ENCODE measurements around the gene TNN. TPM values are rescaled to one million over a fixed set of nuclear protein-coding genes. Genes with fewer than 3 reads are reported as not detected.

TNN gene
- total RNA-seq, 2 experiments from 2014 or later = not detected

- Mint-ChIP-seq H3K9me3 (no peaks in the 10 kb centered on the region), H3K4me1 (ENCODE audit: low read depth) (peaks cover 25% of the 10 kb centered on the region), H3K4me3 (no peak overlapping the region), H3K27me3 (peaks cover 37% of the 10 kb centered on the region), H3K36me3 (ENCODE audit: low read depth) (peaks cover 25% of the 10 kb centered on the region), H3K27ac (no peak overlapping the region)
- peak in 1 of 14 experiments; percentile 11 for DNase-seq
- ChIA-PET CTCF (interaction anchor here (0.8 to 5.6 kb wide), 12 partner anchors 9 to 168 kb away, joined by 3 to 64 read pairs (median 4); no protein-coding TSS in a partner anchor), POLR2A (interaction anchor here (1.0 to 1.8 kb wide), 6 partner anchors 34 to 165 kb away, joined by 3 to 23 read pairs (median 8); no protein-coding TSS in a partner anchor)
- Histone ChIP-seq H3K36me3 (ENCODE audit: insufficient read depth, low read length) (peaks cover 23% of the 10 kb centered on the region), H3K4me3 (ENCODE audit: low read length) (no peak overlapping the region), H3K4me1 (ENCODE audit: insufficient read depth, low read length) (peaks cover 12% of the 10 kb centered on the region), H3K9me3 (ENCODE audit: control insufficient read depth in 1 of 2, insufficient read depth in 1 of 2, low read length in 2 of 2) (no peaks in the 10 kb centered on the region), H3K27me3 (ENCODE audit: control insufficient read depth in 1 of 2, insufficient read depth in 2 of 2, low read length in 2 of 2) (peaks cover 5 to 10% of the 10 kb centered on the region in 2 experiments), H3K27ac (ENCODE audit: low read depth in 1 of 2, low read length in 2 of 2) (no peak overlapping the region)
- intact Hi-C loops (cut with DNase I, micrococcal nuclease) = loop anchor here (1.0 to 10.0 kb wide), 6 partner anchors 37 to 1729 kb away; partner anchors contain the start of genes KIAA0040 (in 1 of the 2) and TNR (in 1 of the 2)
- peak; percentile 16 for ATAC-seq (ENCODE audit: poor library complexity)
- no peak for TF ChIP-seq CTCF (IDR thresholded peaks at IDR 0.05)
Measured at GRCh38 chr1:175155473-175155856, 87.8 kb downstream of the TNN start.

- POLR2A ChIA-PET = interaction anchor here (0.9 to 1.8 kb wide), 6 partner anchors 33 to 165 kb away, joined by 3 to 23 read pairs (median 8); no protein-coding TSS in a partner anchor
- no peak for TF ChIP-seq CTCF (IDR thresholded peaks at IDR 0.05)
- Histone ChIP-seq H3K27ac (ENCODE audit: low read depth in 1 of 2, low read length in 2 of 2) (no peak overlapping the region), H3K36me3 (ENCODE audit: insufficient read depth, low read length) (peaks cover 27% of the 10 kb centered on the region), H3K4me1 (ENCODE audit: insufficient read depth, low read length) (peaks cover 12% of the 10 kb centered on the region), H3K27me3 (ENCODE audit: control insufficient read depth in 1 of 2, insufficient read depth in 2 of 2, low read length in 2 of 2) (peaks cover 4 to 10% of the 10 kb centered on the region in 2 experiments), H3K4me3 (ENCODE audit: low read length) (no peak overlapping the region), H3K9me3 (ENCODE audit: control insufficient read depth in 1 of 2, insufficient read depth in 1 of 2, low read length in 2 of 2) (no peaks in the 10 kb centered on the region)
- Mint-ChIP-seq H3K36me3 (ENCODE audit: low read depth) (peaks cover 30% of the 10 kb centered on the region), H3K4me1 (ENCODE audit: low read depth) (peaks cover 25% of the 10 kb centered on the region), H3K9me3 (no peaks in the 10 kb centered on the region), H3K27me3 (peaks cover 34% of the 10 kb centered on the region), H3K27ac (no peak overlapping the region), H3K4me3 (no peak overlapping the region)
- ATAC-seq (ENCODE audit: poor library complexity) = no peak
- DNase-seq = no peak
- intact Hi-C loops (cut with DNase I, micrococcal nuclease) = loop anchor here (1.0 to 10.0 kb wide), 6 partner anchors 36 to 1729 kb away; partner anchors contain the start of genes KIAA0040 (in 1 of the 2) and TNR (in 1 of the 2)
- CTCF ChIA-PET = interaction anchor here (1.7 to 5.6 kb wide), 2 partner anchors 9 to 162 kb away, joined by 14 to 64 read pairs; no protein-coding TSS in a partner anchor
Measured at GRCh38 chr1:175155936-175156335, 88.3 kb downstream of the TNN start.

DNA sequence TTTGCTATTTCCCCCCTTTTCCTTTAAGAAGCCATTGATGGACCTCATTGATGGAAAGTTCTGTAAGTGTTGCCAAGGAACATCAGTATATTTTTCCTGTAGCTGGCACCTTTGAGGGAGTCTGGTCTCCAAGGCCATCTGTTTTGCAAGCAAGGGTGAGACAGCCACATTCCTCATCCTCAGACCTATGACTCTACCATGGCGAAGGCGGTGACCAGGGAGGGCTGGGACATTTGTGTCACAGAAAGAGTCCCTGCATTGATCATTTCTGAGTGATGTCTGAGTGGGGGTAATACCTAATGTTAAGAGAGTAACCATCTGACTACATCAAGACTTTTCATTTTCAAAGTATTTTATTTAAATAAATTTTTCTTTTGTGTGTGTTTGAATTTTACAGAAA, 89.6 kb downstream of the TNN start:
- ATAC-seq (ENCODE audit: poor library complexity) = no peak
- H3K9me3 Mint-ChIP-seq = no peaks in the 10 kb centered on the region
- Histone ChIP-seq H3K9me3 (ENCODE audit: control insufficient read depth in 1 of 2, insufficient read depth in 1 of 2, low read length in 2 of 2) (no peaks in the 10 kb centered on the region), H3K36me3 (ENCODE audit: insufficient read depth, low read length) (peaks cover 40% of the 10 kb centered on the region), H3K4me1 (ENCODE audit: insufficient read depth, low read length) (peaks cover 8% of the 10 kb centered on the region), H3K4me3 (ENCODE audit: low read length) (no peak overlapping the region), H3K27ac (ENCODE audit: low read depth in 1 of 2, low read length in 2 of 2) (no peak overlapping the region), H3K27me3 (ENCODE audit: control insufficient read depth in 1 of 2, insufficient read depth in 2 of 2, low read length in 2 of 2) (peaks cover 0 to 2% of the 10 kb centered on the region in 2 experiments)
- CTCF ChIA-PET = interaction anchor here (5.6 kb wide), 1 partner anchor 161 kb away, joined by 64 read pairs; no protein-coding TSS in a partner anchor
- intact Hi-C loops (cut with DNase I, micrococcal nuclease) = loop anchor here (5.0 to 10.0 kb wide), 4 partner anchors 35 to 1728 kb away; partner anchors contain the start of genes KIAA0040 (in 1 of the 2) and TNR (in 1 of the 2)
- H3K4me1 Mint-ChIP-seq (ENCODE audit: low read depth) = peaks cover 30% of the 10 kb centered on the region
- no peak for TF ChIP-seq CTCF (IDR thresholded peaks at IDR 0.05)
- H3K27me3 Mint-ChIP-seq = peaks cover 21% of the 10 kb centered on the region
- peaks cover 41% of the 10 kb centered on the region for H3K36me3 Mint-ChIP-seq (ENCODE audit: low read depth)
- H3K4me3 Mint-ChIP-seq = no peak overlapping the region
- no peak overlapping the region for H3K27ac Mint-ChIP-seq
- POLR2A ChIA-PET = interaction anchor here (1.0 kb wide), 1 partner anchor 31 kb away, joined by 3 read pairs; no protein-coding TSS in a partner anchor
- DNase-seq = no peak
